Subcutaneous adipose tissue (tissue), 4 donors: ENCODE data around the gene TNS3. TPM values are rescaled to one million over a fixed set of nuclear protein-coding genes. Genes with fewer than 3 reads are reported as not detected.

Source experiments
- CTCF ChIP-seq: fragments of 450-650 bp; IDR thresholded peaks from one replicate; pipeline ENCODE4 v1.5.1; 2016; ENCODE audit warnings: low read depth, mild to moderate bottlenecking, control low read depth, antibody characterized with exemption, moderate library complexity
- total RNA-seq, 4 donors: library from RNA; depleted of rRNA; stranded (reverse); fragments of >200 nt; gene quantifications; one replicate each; pipeline ENCODE4 v1.1.0, GENCODE V29; 2016

TNS3 gene
- total RNA-seq, 4 donors from 2014 or later, result 104 to 137 (median 110) TPM

- TF ChIP-seq CTCF, result no peak
These were observed 42.4 kb downstream of the TNS3 start for GRCh38 chr7:47539398-47540052.

GRCh38 chr7:47538846-47539311, 43.0 kb downstream of the TNS3 start:
- no peak for TF ChIP-seq CTCF

- no peak for TF ChIP-seq CTCF
These were observed 43.9 kb downstream of the TNS3 start for GRCh38 chr7:47537716-47538675.

GRCh38 chr7:47536661-47537611, 45.0 kb downstream of the TNS3 start:
- TF ChIP-seq CTCF, result no peak

GRCh38 chr7:47535704-47536628, 45.9 kb downstream of the TNS3 start:
- no peak for TF ChIP-seq CTCF

GRCh38 chr7:47535035-47535703, 46.7 kb downstream of the TNS3 start:
- TF ChIP-seq CTCF, result no peak
